SK-N-SH (cell line): ENCODE data around the gene YPEL1.

Experiments used
- CTCF ChIP-seq: fragments of 200-600 bp; sonication (generic); IDR thresholded peaks from 2 replicates; pipeline ENCODE4 v1.6.1; 2017; ENCODE audit warnings: antibody characterized with exemption, mild to moderate bottlenecking, moderate library complexity
- ELF1 ChIP-seq: IDR thresholded peaks from 2 replicates; pipeline ENCODE4 v1.4.0; 2012
- IRF3 ChIP-seq: fragments of 150-350 bp; IDR thresholded peaks from 2 replicates; pipeline ENCODE4 v1.6.1; 2016; ENCODE audit warnings: mild to moderate bottlenecking, low read depth, low read length
- JUND ChIP-seq: IDR thresholded peaks from 2 replicates; pipeline ENCODE4 v1.4.0; 2012
- MXI1 ChIP-seq: IDR thresholded peaks from 2 replicates; pipeline ENCODE4 v1.6.1; 2012; ENCODE audit warnings: mild to moderate bottlenecking, low read depth, low read length, improper control_type of control experiment
- NRF1 ChIP-seq: IDR thresholded peaks from 2 replicates; pipeline ENCODE4 v1.6.1; 2012; ENCODE audit warnings: low read depth, mild to moderate bottlenecking, low read length
- POLR2AphosphoS5 ChIP-seq: IDR thresholded peaks from 2 replicates; pipeline ENCODE4 v1.6.1; 2012; ENCODE audit warnings: low read depth, low read length
- RAD21 ChIP-seq: IDR thresholded peaks from 2 replicates; pipeline ENCODE4 v1.6.1; 2012; ENCODE audit warnings: mild to moderate bottlenecking, low read length
- REST ChIP-seq: IDR thresholded peaks from 2 replicates; pipeline ENCODE4 v1.6.1; 2012; ENCODE audit warnings: mild to moderate bottlenecking, low read depth, low read length, moderate library complexity
- SIN3A ChIP-seq: IDR thresholded peaks from 2 replicates; pipeline ENCODE4 v1.6.1; 2012; ENCODE audit warnings: low read depth, mild to moderate bottlenecking, low read length, moderate library complexity, borderline replicate concordance
- TCF12 ChIP-seq: IDR thresholded peaks from 2 replicates; pipeline ENCODE4 v1.4.0; 2012
- YY1 ChIP-seq: IDR thresholded peaks from 2 replicates; pipeline ENCODE4 v1.4.0; 2012; ENCODE audit warnings: low read depth, mild to moderate bottlenecking
- ZBTB33 ChIP-seq: IDR thresholded peaks from 2 replicates; pipeline ENCODE4 v1.4.0; 2012; ENCODE audit warnings: low read depth, borderline replicate concordance

- TF ChIP-seq CTCF (no peak), JUND (no peak), IRF3 (no peak), POLR2AphosphoS5 (no peak), YY1 (no peak), NRF1 (no peak), MXI1 (no peak), RAD21 (no peak), TCF12 (no peak), ZBTB33 (no peak), SIN3A (no peak), REST (no peak), ELF1 (no peak)
Measured at GRCh38 chr22:21752276-21752675, 16.7 kb upstream of the YPEL1 start.
